ENCODE measurements around the gene NOL3. TPM values are rescaled to one million over a fixed set of nuclear protein-coding genes. Genes with fewer than 3 reads are reported as not detected.

Gene NOL3
- total RNA-seq, 4 donors from 2014 or later = 17.1 to 60.4 (median 41.3) TPM

GRCh38 chr16:67185651-67186134 is 15.4 kb downstream of the NOL3 start:
- no peak for DNase-seq (ENCODE audit: low spot score)
- no peak for ATAC-seq (ENCODE audit: low FRiP score)
- no peak for TF ChIP-seq CTCF (IDR thresholded peaks at IDR 0.05)

- no peak for TF ChIP-seq CTCF (IDR thresholded peaks at IDR 0.05)
- ATAC-seq (ENCODE audit: low FRiP score) (no peak), DNase-seq (ENCODE audit: low spot score) (no peak)
Measured at GRCh38 chr16:67186550-67186950, 16.2 kb downstream of the NOL3 start.

GRCh38 chr16:67187175-67187890 is 17.0 kb downstream of the NOL3 start:
- no peak for DNase-seq (ENCODE audit: low spot score)
- no peak for ATAC-seq (ENCODE audit: low FRiP score)
- no peak for TF ChIP-seq CTCF (IDR thresholded peaks at IDR 0.05)

GRCh38 chr16:67188323-67188722 is 18.0 kb downstream of the NOL3 start:
- TF ChIP-seq CTCF (IDR thresholded peaks at IDR 0.05) = no peak
- ATAC-seq (ENCODE audit: low FRiP score) (no peak), DNase-seq (ENCODE audit: low spot score) (no peak)

GRCh38 chr16:67188798-67189197 is 18.5 kb downstream of the NOL3 start:
- DNase-seq (ENCODE audit: low spot score) (no peak), ATAC-seq (ENCODE audit: low FRiP score) (no peak)
- TF ChIP-seq CTCF (IDR thresholded peaks at IDR 0.05) = no peak

- TF ChIP-seq CTCF (IDR thresholded peaks at IDR 0.05) = no peak
- no peak for ATAC-seq (ENCODE audit: low FRiP score)
- no peak for DNase-seq (ENCODE audit: low spot score)
Measured at GRCh38 chr16:67190041-67190440, 19.7 kb downstream of the NOL3 start, which contains the start of gene EXOC3L1. TSS of gene EXOC3L1 (minus strand) at chr16:67190136. CDS start at chr16:67189676, 460 bp downstream.

All from omental fat pad (tissue), 4 donors.